IPS DF 6.9 (cell line): ENCODE data around the gene NETO1.

ENCODE experiments used
- DNase-seq: peaks from one replicate; pipeline ENCODE4 v3.0.0-alpha.2; 2013; ENCODE audit warnings: low read depth, low spot score
- H3K27ac ChIP-seq: one replicate; pipeline ENCODE4 v1.5.1; 2013; ENCODE audit warnings: low read length, control low read depth
- H3K27me3 ChIP-seq: 2 replicates; pipeline ENCODE4 v1.6.1; 2013; ENCODE audit warnings: mild to moderate bottlenecking, low read length; ENCODE audit not compliant: control insufficient read depth, insufficient read depth
- H3K36me3 ChIP-seq: 2 replicates; pipeline ENCODE4 v1.6.1; 2013; ENCODE audit warnings: low read length; ENCODE audit not compliant: control insufficient read depth, insufficient read depth
- H3K4me1 ChIP-seq: 2 replicates; pipeline ENCODE4 v1.6.1; 2013; ENCODE audit warnings: low read length; ENCODE audit not compliant: control insufficient read depth, insufficient read depth
- H3K4me3 ChIP-seq: 2 replicates; pipeline ENCODE4 v1.5.1; 2013; ENCODE audit warnings: mild to moderate bottlenecking, low read length
- H3K9me3 ChIP-seq: 2 replicates; pipeline ENCODE4 v1.6.1; 2013; ENCODE audit warnings: low read length, inconsistent platforms; ENCODE audit not compliant: control insufficient read depth, insufficient read depth
- WGBS: extraction: QIAGEN DNeasy Blood & Tissue Kit; methylation state at CpG from one replicate; pipeline ENCODE4 v1.1.7; 2013; ENCODE audit warnings: mixed read lengths, missing lambda C conversion rate; ENCODE audit not compliant: insufficient read length, insufficient coverage; 5-methylcytosine and 5-hydroxymethylcytosine counted together

NETO1 gene

GRCh38 chr18:72738136-72738535 lies 129.7 kb downstream of the NETO1 start:
- WGBS: no CpG with 5 or more reads among the region's 4 CpGs
- H3K4me1 ChIP-seq: no peaks in the 10 kb centered on the region
- no peak overlapping the region for H3K4me3 ChIP-seq
- no peaks in the 10 kb centered on the region for H3K36me3 ChIP-seq
- no peak overlapping the region for H3K27ac ChIP-seq
- no peak for DNase-seq
- H3K9me3 ChIP-seq: no peaks in the 10 kb centered on the region
- H3K27me3 ChIP-seq: no peaks in the 10 kb centered on the region

GRCh38 chr18:72727776-72728175 lies 140.0 kb downstream of the NETO1 start:
- no CpG with 5 or more reads among the region's 6 CpGs for WGBS
- no peak for DNase-seq
- H3K4me1 ChIP-seq: no peaks in the 10 kb centered on the region

DNA sequence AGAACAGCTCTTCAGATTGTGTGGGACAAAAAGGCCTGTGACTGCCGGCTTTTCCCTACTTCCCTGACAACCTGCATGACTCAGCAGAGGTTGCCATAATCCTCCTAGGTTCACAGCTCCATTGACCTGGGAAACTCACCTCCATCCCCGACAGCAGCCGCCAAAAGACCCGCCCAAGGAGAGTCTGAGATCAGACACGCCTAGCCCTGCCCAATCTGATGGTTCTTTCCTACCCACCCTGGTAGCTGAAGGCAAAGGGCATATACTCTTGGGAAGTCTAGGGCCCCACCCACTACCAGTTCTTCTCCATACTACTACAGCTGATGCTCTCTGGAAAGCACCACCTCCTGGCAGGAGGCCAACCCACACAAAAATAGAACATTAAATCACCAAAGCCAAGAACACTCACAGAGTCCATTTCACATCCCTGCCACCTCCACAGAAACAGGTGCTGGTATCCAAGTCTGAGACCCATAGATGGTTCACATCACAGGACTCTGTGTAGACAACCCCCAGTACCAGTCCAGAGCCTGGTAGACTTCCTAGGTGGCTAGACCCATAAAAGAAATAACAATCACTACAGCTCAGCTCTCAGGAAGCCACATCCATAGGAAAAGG lies 140.6 kb downstream of the NETO1 start:
- no CpG with 5 or more reads among the region's 5 CpGs for WGBS
- Histone ChIP-seq H3K9me3 (no peaks in the 10 kb centered on the region), H3K36me3 (no peaks in the 10 kb centered on the region), H3K27ac (no peak overlapping the region), H3K4me1 (no peaks in the 10 kb centered on the region), H3K27me3 (no peaks in the 10 kb centered on the region), H3K4me3 (no peak overlapping the region)
- DNase-seq: no peak

More at GRCh38 chr18:72727776-72728175, 140.0 kb downstream of the NETO1 start:
- H3K36me3 ChIP-seq: no peaks in the 10 kb centered on the region
- H3K27me3 ChIP-seq: no peaks in the 10 kb centered on the region
- no peak overlapping the region for H3K27ac ChIP-seq
- no peaks in the 10 kb centered on the region for H3K9me3 ChIP-seq
- no peak overlapping the region for H3K4me3 ChIP-seq

DNA sequence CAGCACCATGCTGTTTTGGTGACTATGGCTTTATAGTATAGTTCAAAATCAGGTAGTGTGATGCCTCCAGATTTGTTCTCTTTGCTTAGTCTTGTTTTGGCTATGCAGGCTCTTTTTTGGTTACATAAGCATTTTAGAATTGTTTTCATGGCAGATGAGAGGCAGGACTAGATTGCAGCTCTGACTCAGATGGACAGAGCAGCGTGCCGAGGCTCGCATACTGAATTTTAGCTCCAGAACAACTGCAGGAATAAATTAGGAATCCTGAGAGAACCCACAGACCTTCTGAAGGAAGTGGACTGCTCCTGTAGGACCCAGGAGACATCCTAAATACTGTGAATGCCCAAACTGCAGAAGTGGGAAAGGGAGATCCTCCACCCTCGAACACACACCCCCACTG lies 141.6 kb downstream of the NETO1 start:
- Histone ChIP-seq H3K4me1 (no peaks in the 10 kb centered on the region), H3K36me3 (no peaks in the 10 kb centered on the region), H3K9me3 (no peaks in the 10 kb centered on the region), H3K4me3 (no peak overlapping the region), H3K27me3 (no peaks in the 10 kb centered on the region), H3K27ac (no peak overlapping the region)
- WGBS: no CpG with 5 or more reads among the region's 4 CpGs
- no peak for DNase-seq

DNA sequence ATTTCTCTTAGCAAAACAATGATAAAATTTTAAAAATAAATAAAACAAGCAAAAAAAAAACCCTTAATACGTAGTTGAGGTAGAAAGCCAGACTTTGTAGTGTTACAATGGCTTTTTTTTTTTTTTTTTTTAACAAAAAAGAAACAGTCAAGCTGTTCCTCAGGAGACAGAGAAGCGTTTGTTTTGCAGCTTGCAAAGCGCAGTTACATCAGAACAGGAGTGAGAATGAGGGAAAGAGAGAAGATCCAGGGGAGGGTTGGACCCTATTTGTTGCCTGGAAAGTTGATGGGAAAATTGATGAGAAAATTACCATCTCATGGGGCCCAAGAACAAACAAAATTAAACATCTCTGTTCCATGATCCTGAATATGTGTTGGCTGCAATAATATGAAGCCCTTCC lies 146.5 kb downstream of the NETO1 start:
- H3K27ac ChIP-seq: no peak overlapping the region
- no CpG with 5 or more reads among the region's 3 CpGs for WGBS
- H3K27me3 ChIP-seq: no peaks in the 10 kb centered on the region
- no peaks in the 10 kb centered on the region for H3K4me1 ChIP-seq
- no peaks in the 10 kb centered on the region for H3K9me3 ChIP-seq
- H3K4me3 ChIP-seq: no peak overlapping the region
- H3K36me3 ChIP-seq: no peaks in the 10 kb centered on the region
- no peak for DNase-seq

- no CpG with 5 or more reads among the region's 3 CpGs for WGBS
- H3K36me3 ChIP-seq: no peaks in the 10 kb centered on the region
- H3K27ac ChIP-seq: no peak overlapping the region
- DNase-seq: no peak
- H3K4me3 ChIP-seq: no peak overlapping the region
- no peaks in the 10 kb centered on the region for H3K9me3 ChIP-seq
- no peaks in the 10 kb centered on the region for H3K4me1 ChIP-seq
- H3K27me3 ChIP-seq: no peaks in the 10 kb centered on the region
Measured at GRCh38 chr18:72720116-72720515, 147.7 kb downstream of the NETO1 start.

- no peak overlapping the region for H3K27ac ChIP-seq
- no peak overlapping the region for H3K4me3 ChIP-seq
- H3K27me3 ChIP-seq: no peaks in the 10 kb centered on the region
- DNase-seq: no peak
- no peaks in the 10 kb centered on the region for H3K36me3 ChIP-seq
- WGBS: no CpG with 5 or more reads among the region's 4 CpGs
- H3K9me3 ChIP-seq: no peaks in the 10 kb centered on the region
- no peaks in the 10 kb centered on the region for H3K4me1 ChIP-seq
Measured at GRCh38 chr18:72704202-72704601, 163.6 kb downstream of the NETO1 start.

- WGBS: no CpG with 5 or more reads among the region's 1 CpG
- no peak for DNase-seq
- no peak overlapping the region for H3K27ac ChIP-seq
- H3K9me3 ChIP-seq: no peaks in the 10 kb centered on the region
- H3K4me3 ChIP-seq: no peak overlapping the region
- no peaks in the 10 kb centered on the region for H3K27me3 ChIP-seq
- no peaks in the 10 kb centered on the region for H3K36me3 ChIP-seq
- H3K4me1 ChIP-seq: no peaks in the 10 kb centered on the region
Measured at GRCh38 chr18:72700961-72701710, 166.7 kb downstream of the NETO1 start.

GRCh38 chr18:72697706-72698105 lies 170.1 kb downstream of the NETO1 start:
- Histone ChIP-seq H3K36me3 (no peaks in the 10 kb centered on the region), H3K9me3 (no peaks in the 10 kb centered on the region), H3K4me3 (no peak overlapping the region), H3K27me3 (no peaks in the 10 kb centered on the region), H3K4me1 (no peaks in the 10 kb centered on the region), H3K27ac (no peak overlapping the region)
- no peak for DNase-seq
- no CpG with 5 or more reads among the region's 6 CpGs for WGBS

- H3K27ac ChIP-seq: no peak overlapping the region
- H3K9me3 ChIP-seq: no peaks in the 10 kb centered on the region
- no CpG with 5 or more reads among the region's 8 CpGs for WGBS
- no peak overlapping the region for H3K4me3 ChIP-seq
- H3K4me1 ChIP-seq: peaks cover 4% of the 10 kb centered on the region; the same call in 1 of the 2 replicates
- H3K27me3 ChIP-seq: no peaks in the 10 kb centered on the region
- no peaks in the 10 kb centered on the region for H3K36me3 ChIP-seq
- no peak for DNase-seq
Measured at GRCh38 chr18:72692595-72692994, 175.2 kb downstream of the NETO1 start.
